LNCAP (cell line): ENCODE results near the gene BNC1.

Experiments
- TF ChIP-seq, protein P1 (sequence below): fragments of 450-650 bp; IDR thresholded peaks from 2 replicates; pipeline ENCODE4 v1.5.1; 2017; ENCODE audit warnings: mild to moderate bottlenecking

BNC1 gene

DNA sequence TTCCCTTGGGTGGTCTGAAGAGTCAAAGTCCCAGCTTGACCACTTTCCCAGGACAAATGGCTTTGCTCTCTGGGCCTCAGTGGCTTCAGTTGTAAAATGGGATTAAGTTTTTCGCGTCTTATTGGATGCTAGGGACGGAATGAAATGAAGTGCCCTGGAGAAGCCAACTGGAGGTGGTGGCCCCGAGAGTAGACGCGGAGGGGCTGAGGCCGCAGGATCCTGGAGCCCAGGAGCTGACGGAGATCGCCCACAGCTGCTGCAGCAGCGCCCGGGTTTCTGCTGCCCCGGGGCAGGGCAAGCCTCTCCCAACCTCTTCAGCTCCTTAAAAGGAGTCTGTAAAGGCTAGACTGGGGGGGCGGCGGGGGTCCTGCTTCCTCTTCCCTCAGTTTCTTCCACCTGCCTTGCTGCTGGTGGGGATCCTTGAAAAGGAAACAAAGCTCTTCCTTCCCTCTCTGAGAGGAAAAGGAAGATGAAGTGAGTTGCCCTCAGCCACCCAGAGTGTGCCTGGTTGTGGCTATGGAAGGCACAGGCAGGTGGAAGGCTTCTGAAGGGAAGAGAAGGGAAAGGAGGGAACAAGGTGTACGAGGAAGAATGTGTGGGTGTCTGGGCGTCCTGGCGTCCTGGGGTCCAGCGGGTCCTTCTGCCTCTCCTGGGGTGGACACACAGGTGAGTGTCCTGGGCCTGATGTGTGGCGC, 967 bp upstream of the BNC1 start:
- TF ChIP-seq, protein P1, sequence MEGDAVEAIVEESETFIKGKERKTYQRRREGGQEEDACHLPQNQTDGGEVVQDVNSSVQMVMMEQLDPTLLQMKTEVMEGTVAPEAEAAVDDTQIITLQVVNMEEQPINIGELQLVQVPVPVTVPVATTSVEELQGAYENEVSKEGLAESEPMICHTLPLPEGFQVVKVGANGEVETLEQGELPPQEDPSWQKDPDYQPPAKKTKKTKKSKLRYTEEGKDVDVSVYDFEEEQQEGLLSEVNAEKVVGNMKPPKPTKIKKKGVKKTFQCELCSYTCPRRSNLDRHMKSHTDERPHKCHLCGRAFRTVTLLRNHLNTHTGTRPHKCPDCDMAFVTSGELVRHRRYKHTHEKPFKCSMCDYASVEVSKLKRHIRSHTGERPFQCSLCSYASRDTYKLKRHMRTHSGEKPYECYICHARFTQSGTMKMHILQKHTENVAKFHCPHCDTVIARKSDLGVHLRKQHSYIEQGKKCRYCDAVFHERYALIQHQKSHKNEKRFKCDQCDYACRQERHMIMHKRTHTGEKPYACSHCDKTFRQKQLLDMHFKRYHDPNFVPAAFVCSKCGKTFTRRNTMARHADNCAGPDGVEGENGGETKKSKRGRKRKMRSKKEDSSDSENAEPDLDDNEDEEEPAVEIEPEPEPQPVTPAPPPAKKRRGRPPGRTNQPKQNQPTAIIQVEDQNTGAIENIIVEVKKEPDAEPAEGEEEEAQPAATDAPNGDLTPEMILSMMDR: no peak

DNA sequence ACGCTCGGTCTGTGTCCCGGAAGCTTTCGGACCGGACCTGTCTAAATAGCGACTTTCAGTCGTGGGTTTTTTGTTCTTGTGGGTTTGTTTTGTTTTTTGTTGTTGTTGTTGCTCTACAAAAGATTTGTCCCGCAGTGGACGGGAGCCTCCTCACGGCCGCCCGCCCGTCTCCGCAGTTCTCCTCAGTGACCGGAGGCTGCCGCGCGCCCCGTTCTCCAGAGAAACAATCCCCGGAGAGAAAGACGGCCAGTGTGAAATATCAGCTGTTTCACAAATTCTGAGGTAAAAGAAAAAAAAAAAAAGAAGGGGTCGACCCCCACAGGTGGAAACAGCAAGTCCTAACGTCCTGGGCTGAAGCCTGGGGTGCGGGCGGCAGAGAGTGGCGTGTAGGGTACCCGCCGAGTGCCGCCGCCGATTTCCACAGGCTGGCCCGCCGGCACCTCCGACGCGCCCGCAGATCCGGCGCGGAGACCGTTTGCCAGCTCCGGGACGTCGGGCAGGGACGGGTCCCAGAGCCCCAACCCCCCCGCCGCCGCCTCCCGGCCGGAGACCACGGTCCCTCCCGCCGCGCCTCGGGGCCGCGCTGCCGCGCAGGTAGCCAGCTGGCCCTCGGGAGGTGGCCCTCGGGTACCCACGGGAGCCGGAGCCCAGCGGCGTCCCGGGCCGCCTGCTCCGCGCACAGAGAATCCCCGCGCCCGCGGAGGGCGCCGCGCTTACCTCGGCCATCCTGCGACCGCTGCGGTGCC, 478 bp downstream of the BNC1 start:
- TF ChIP-seq, protein P1: no peak

DNA sequence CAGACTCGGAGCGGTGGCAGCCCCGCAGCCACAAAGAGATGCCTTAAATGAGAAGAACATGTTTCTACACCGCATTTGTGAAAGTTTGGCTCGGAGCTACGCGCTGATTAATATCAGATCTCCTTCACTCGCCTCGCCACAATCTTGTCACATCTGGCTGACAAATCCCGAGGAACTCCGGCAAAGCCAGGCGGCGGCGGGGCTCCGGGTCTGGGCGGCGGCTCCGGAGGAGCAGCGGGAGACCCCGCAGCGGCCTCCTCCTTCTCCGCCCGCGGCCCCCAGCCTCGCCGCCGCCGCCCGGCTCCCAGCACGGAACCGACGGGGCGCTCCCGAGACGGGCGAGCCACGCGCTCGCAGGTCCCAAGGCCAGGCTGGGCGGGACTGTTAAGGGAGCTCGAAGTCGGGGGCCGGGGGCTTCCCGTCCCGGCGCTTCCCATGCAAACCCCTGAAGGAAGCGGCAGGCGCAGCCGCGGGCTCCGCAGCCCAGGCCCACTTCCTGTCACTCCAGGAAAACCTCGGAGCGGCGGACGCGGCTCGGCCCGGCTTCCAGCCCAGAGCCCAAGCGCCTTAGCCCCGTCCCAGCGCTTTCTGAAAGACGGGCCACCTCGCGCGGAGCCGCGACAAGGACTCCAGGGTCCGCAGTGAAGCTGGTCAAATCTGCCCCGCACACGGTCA, 1.2 kb downstream of the BNC1 start:
- TF ChIP-seq, protein P1: no peak

DNA sequence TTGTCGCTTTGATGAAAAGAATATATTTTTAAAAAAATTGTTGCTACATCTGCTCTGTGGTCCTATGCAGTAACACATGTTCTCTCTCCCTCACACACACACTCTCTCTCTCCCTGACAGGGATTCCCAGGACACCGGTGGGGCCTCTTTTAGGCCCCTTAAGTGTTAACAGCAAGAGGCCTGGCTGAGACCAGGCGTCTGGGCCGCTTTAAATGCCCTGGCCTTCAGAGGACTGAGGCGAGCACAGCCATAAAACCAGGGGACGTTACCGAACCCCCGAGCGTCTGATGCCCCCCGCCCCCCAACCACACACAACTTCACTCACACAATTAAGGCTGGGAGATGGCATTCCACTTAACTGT, 1.7 kb downstream of the BNC1 start:
- TF ChIP-seq, protein P1: no peak

DNA sequence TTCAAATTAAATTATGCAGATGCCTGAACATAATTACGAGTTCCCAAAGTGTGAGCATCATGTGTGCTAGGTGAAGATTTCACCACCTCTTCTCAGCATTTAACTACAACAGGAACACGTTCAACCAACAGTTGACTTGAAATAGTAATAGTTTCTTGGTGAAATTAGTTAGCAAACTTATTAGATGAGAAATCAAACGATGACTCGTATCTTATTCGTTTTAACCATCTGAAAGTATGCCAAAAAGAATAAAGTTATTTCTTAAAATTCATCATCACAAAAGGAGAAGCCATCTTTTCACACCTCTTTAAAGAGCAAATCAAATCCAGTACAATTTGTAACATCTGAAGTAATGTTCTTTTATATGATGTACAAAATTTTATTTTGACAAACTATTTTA, 2.3 kb downstream of the BNC1 start:
- TF ChIP-seq, protein P1: no peak

DNA sequence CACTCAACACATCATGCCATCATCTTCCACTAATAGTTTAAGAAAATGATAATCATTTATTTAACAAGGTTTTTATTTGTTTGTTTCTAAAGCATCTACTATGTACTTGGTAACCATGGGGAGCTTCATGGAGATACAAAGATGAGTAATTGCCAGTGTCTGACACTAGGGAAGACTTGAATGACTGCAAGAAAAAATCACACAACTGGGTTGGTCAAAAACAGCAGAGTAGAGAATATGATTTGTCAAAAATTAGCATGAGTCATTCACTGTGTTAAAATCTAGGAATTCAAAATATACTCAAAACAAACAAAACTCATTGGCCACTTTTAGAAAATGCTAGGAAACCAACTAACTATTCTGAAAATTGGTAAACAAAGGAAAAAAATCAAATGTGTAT, 6.3 kb downstream of the BNC1 start:
- TF ChIP-seq, protein P1: no peak

DNA sequence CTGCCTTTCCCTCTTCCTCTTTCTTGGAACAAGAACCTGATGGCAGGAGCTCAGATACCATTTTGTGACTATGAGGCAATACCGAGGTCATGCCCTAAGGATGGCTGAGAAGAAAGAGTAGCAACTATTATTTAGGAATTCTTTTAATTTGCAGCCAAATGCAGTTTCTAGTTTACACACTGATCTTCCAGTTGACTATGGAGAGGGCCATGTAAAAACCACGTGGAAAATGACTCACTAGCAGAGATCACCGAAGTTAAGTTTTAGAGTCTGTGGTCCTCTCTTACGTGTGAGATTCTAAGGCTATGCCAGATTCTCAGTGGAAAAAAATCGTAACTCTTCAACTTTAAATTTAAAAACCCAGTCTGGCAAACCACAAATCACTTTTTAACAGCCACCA, 7.8 kb downstream of the BNC1 start:
- TF ChIP-seq, protein P1: no peak
